Ectodermal cell (in vitro differentiated cells): ENCODE measurements around the gene AMER2. TPM values are rescaled to one million over a fixed set of nuclear protein-coding genes. Genes with fewer than 3 reads are reported as not detected.

Experiments used
- H3K27ac ChIP-seq: 2 replicates; pipeline ENCODE4 v1.7.0; 2013; ENCODE audit warnings: mild to moderate bottlenecking, low read depth, low read length; ENCODE audit not compliant: insufficient read depth, poor library complexity, severe bottlenecking
- H3K27me3 ChIP-seq: 2 replicates; pipeline ENCODE4 v1.7.0; 2013; ENCODE audit warnings: mild to moderate bottlenecking, low read length; ENCODE audit not compliant: insufficient read depth, control insufficient read depth, poor library complexity, severe bottlenecking
- H3K36me3 ChIP-seq: one replicate; pipeline ENCODE4 v1.7.0; 2013; ENCODE audit warnings: low read length; ENCODE audit not compliant: control insufficient read depth, insufficient read depth
- H3K4me1 ChIP-seq: one replicate; pipeline ENCODE4 v1.7.0; 2013; ENCODE audit warnings: low read length; ENCODE audit not compliant: control insufficient read depth, insufficient read depth
- H3K4me3 ChIP-seq: 2 replicates; pipeline ENCODE4 v1.7.0; 2013; ENCODE audit warnings: low read depth, low read length, control low read depth; ENCODE audit not compliant: insufficient read depth
- H3K9me3 ChIP-seq: 2 replicates; pipeline ENCODE4 v1.7.0; 2013; ENCODE audit warnings: mild to moderate bottlenecking, low read length, moderate library complexity; ENCODE audit not compliant: control insufficient read depth
- WGBS, 2 experiments: methylation state at CpG; one replicate each; pipeline ENCODE4 v1.1.7; 2013; ENCODE audit warnings: missing lambda C conversion rate in 2 of 2; 5-methylcytosine and 5-hydroxymethylcytosine counted together
- polyA plus RNA-seq, 4 experiments: library from polyadenylated mRNA; stranded (reverse); fragments of 50-300 nt; gene quantifications; one replicate each; pipeline ENCODE4 v1.2.3, GENCODE V29; 2013

The AMER2 gene, protein sequence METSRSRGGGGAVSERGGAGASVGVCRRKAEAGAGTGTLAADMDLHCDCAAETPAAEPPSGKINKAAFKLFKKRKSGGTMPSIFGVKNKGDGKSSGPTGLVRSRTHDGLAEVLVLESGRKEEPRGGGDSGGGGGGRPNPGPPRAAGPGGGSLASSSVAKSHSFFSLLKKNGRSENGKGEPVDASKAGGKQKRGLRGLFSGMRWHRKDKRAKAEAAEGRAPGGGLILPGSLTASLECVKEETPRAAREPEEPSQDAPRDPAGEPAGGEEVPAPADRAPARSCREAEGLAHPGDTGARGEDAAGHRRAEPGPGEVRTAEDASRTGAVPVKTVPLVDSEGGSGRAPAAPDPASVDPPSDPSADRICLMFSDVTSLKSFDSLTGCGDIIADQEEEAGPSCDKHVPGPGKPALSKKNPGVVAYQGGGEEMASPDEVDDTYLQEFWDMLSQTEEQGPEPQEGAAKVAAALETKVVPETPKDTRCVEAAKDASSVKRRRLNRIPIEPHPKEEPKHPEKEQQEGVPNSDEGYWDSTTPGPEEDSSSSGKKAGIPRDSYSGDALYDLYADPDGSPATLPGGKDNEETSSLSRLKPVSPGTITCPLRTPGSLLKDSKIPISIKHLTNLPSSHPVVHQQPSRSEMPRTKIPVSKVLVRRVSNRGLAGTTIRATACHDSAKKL
- polyA plus RNA-seq (2013, experiment 1 of 4): 0.35 TPM
- polyA plus RNA-seq (2013, experiment 2 of 4): 0.44 TPM
- 0.43 TPM for polyA plus RNA-seq (2013, experiment 3 of 4)
- 0.57 TPM for polyA plus RNA-seq (2013, experiment 4 of 4)

DNA sequence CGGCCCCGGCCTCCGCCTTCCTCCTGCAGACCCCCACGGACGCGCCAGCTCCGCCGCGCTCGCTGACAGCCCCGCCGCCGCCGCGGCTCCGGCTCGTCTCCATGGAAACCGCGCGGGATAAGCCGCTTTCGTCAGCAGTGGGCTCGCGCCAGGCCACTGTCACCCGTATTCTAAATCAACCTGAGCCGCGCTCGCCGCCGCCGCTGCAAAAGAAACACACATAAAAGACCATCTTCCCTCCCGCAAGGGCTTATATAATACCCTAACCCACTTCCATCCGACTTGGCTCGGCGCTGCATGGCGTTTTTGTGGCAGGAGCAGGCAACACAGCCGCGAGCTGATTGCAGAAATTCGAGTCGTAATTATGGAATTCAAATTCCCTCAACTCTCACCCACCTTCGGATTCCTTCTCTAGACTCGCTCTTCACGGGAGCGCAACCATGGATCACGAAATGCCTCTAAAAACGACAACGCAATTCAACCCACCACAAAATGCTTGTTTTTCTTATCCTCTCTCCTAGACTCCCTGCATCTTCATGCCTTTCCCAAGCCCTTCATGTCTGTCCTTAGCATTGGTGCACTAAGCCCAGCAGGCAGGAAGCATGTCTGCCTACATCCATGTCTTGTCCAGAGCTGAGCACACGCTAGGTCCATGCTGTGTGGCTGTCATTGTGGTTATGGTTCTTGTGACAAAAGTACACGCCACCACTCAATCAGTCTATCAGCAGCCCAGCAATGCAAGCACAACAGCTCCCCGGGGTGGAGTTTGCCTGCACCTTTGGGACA, at the start of gene AMER2:
Gene AMER2 (minus strand): TSS at position 772 of the 786 bp plus-strand sequence. CDS start 669 bp downstream, at position 103.
- H3K27ac ChIP-seq: no peak within 1 kb of the TSS
- H3K27me3 ChIP-seq: peaks cover 45% of the 10 kb centered on the region
- H3K9me3 ChIP-seq: no peaks in the 10 kb centered on the region
- no peaks in the 10 kb centered on the region for H3K36me3 ChIP-seq
- peak within 1 kb of the TSS; percentile 32 for H3K4me3 ChIP-seq
- WGBS, 2 experiments: 6% methylated on average over 50 of the region's 50 CpGs
- H3K4me1 ChIP-seq: peaks cover 9% of the 10 kb centered on the region

DNA sequence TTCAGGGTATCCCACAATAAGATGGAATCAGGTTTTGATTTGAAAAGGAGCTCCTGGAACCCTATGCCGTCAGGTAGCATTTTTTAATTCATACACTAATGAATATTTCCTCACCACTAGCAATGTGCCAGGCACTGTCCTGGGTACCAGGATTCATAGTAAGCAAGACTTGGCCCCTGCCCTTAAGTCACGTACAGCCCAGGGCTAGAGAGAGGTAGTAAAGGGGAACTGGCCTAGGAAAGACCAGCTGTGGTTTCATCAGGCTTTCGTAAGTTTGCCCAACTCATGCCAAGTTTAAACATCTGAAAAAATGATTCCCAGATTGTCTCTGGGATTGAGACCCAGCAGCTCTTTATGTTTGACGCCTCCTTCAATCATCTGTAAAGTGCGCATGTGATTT, 45.9 kb upstream of the AMER2 start:
- WGBS, 2 experiments: 90 to 93% methylated on average over 5 of the region's 5 CpGs
- Histone ChIP-seq H3K27ac (no peak overlapping the region), H3K36me3 (no peaks in the 10 kb centered on the region), H3K4me1 (peaks cover 9% of the 10 kb centered on the region), H3K9me3 (no peaks in the 10 kb centered on the region), H3K4me3 (no peak overlapping the region), H3K27me3 (no peaks in the 10 kb centered on the region)

DNA sequence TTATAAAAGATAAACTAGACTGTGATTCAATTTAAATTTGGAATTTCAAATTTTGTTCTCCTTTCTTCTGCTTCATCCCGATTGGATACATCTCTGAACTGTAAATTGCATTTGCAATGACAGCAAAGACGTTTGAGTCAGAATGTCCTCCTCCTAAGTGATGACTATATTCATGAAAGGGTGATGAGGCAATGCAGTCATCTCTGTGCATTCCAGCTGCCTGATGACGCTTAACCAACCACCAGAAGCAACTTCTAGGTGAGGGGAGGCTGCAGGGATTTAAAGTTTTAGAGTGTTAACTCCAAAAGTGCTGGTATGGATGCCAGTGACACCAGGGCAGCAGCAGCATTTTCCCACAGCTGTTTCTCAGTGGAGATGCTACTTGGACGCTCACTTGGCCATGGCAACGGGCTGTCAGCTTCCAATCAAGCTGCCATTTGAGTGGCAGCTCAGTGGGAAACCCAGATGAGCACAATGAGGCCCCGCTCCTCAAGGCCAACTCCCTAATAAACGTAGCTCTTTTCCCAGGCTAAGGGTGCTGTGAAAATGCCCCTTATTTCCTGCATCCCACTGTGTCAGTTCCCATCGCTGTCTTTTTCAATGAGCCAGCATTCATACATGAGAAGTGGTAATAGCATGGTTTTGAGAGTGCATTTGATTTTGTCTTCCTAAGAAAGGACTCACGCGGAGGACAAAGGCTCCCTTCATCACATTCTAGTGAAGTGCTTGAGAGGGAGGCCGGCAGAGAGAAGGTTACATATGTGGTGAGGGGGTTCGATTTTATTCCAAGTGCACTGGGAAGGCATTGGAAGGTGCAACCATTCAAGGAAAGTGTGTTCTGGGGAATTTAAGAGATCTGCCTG, 45.2 kb upstream of the AMER2 start:
- Histone ChIP-seq H3K27ac (no peak overlapping the region), H3K9me3 (no peaks in the 10 kb centered on the region), H3K27me3 (no peaks in the 10 kb centered on the region), H3K4me3 (no peak overlapping the region), H3K36me3 (no peaks in the 10 kb centered on the region), H3K4me1 (peaks cover 9% of the 10 kb centered on the region)
- 42 to 46% methylated on average over 12 of the region's 12 CpGs for WGBS, 2 experiments

DNA sequence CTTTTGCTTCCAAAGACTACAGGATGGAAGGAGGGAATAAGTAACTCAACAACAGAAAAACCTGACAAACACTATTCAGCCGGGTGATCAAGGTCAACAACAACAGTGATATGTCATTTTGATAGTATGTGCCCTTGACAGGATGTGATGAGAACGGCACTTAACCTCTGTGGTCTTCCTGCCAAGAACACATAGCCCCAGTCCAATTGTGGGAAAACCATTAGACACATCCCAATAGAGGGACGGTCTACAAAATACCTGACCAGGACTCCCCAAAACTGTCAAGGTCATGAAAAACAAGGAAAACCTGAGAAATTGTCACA, 43.1 kb upstream of the AMER2 start:
- Histone ChIP-seq H3K4me3 (no peak overlapping the region), H3K27ac (no peak overlapping the region), H3K27me3 (no peaks in the 10 kb centered on the region), H3K36me3 (no peaks in the 10 kb centered on the region), H3K9me3 (no peaks in the 10 kb centered on the region), H3K4me1 (peaks cover 9% of the 10 kb centered on the region)
- WGBS, 2 experiments: 98% methylated on average over 3 of the region's 3 CpGs

DNA sequence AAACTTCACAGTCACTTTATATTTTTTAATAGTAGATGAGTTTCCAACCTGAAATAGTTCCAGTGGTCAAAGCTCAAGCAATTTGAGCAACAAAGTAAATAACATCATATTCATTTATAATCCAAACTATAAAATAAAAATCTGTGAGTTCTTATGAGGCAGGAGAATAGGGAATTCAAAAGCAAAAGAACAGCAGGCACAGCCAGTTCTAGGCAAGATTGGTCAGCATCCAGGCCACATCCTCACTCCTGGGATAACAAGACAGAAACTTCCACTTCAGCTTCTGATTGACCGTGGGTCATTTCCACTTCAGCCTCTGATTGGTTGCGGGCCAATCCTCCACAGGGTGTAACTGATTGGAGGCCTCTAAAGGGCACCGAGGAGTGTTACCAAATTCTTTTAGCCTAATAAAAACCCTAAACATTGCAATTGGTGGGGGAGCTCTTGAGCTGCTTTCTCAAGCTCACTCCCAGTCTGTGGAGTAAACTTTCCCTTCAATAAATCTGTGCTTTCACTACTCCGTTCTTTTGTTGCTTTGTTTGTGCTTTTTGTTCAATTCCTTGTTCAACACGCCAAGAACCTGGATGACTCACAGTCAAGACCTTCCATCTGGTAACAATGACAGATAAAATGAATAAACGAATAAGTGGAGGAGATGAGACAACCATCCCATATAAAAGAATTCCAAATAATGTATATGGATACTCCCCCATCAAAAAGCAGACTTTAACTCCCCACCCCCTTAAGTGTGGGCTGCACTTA, 42.6 kb upstream of the AMER2 start:
- Histone ChIP-seq H3K27ac (no peak overlapping the region), H3K4me3 (no peak overlapping the region), H3K9me3 (no peaks in the 10 kb centered on the region), H3K4me1 (peaks cover 9% of the 10 kb centered on the region), H3K36me3 (no peaks in the 10 kb centered on the region), H3K27me3 (no peaks in the 10 kb centered on the region)
- 72 to 75% methylated on average over 5 to 6 of the region's 6 CpGs for WGBS, 2 experiments

DNA sequence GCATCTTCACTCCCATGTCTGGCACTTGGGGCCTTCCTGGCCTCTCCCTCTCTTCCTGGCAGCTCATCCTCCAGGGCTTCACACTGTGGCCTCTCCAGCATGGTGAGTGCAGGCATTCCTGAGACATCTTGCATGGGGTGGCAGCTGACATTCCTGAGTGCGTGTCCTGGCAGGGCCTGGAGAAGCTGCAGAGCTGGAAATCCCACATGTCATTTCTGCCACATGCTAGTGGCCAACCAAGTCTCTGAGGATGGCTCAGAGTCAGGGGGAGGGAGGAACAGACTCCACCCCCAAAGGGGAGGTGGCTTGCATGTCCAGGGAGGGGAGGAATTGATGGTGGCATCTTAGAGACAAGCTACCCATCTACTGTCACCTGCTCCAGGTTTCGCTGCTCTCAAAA, 41.6 kb upstream of the AMER2 start:
- Histone ChIP-seq H3K4me3 (no peak overlapping the region), H3K27me3 (no peaks in the 10 kb centered on the region), H3K27ac (no peak overlapping the region)

DNA sequence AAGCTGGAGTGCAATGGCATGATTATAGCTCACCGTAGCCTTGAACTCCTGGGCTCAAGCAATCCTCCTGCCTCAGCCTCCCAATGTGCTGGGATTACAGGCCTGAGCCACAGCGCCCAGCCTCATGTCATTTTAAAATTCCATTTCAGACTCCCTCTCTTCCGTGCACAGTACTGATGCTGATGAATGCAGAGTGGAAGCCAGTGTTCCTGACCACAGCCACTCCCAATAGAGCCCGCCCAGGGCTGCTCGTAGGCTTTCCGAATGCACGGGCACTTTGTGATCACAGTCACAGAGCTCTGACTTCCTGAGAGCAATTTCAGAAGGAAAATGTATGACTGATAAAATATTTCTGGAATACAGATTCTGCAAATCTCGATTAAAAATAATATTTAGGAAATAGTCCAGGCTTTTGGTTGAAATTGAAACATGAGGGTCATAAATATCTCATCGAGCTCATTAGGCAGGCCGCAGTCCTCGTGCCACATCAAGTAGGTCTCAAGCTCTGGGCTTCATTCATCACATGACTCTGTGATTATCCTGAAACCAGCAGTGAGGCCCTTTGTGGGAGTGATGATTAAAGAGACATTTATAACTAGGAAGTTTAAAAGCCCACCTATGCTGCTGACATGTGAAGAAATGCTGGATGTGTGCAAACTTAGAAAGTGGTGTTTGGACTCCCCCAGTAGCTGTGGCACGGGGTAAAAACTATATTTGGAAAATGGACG, 38.9 kb upstream of the AMER2 start:
- Histone ChIP-seq H3K27me3 (no peaks in the 10 kb centered on the region), H3K9me3 (no peaks in the 10 kb centered on the region), H3K36me3 (no peaks in the 10 kb centered on the region), H3K4me1 (no peaks in the 10 kb centered on the region), H3K27ac (no peak overlapping the region), H3K4me3 (no peak overlapping the region)
- WGBS, 2 experiments: 94 to 96% methylated on average over 13 of the region's 13 CpGs

More for the DNA sequence above, 41.6 kb upstream of the AMER2 start:
- no peaks in the 10 kb centered on the region for H3K9me3 ChIP-seq
- 93 to 95% methylated on average over 2 of the region's 2 CpGs for WGBS, 2 experiments
- H3K36me3 ChIP-seq: no peaks in the 10 kb centered on the region
- H3K4me1 ChIP-seq: peaks cover 9% of the 10 kb centered on the region

DNA sequence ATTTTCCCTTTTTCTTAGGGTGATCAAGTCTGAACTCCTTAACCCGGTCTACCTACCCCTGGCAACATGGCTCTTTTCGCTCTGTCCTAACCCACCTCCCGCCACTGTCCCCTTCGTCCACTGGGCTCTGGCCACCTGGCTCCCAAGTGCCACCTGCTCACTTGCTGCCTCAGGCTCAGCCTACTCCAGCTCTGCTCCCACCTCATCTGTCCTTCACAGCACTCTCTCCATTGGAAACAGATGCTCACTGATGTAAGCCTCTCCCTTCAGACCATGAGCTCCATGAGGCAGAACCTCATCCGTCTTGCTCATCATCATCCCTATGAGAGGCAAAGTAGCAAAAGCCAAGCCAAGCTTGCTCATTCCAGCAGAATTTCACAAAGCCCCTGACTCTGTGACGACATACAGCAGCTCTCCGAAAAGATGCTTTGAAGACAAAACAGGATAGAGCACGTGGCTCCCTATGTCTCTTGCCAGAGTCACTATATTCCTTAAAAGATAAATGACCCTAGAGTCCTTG, 35.3 kb upstream of the AMER2 start:
- H3K4me1 ChIP-seq: peaks cover 4% of the 10 kb centered on the region
- 92 to 94% methylated on average over 8 of the region's 8 CpGs for WGBS, 2 experiments
- no peaks in the 10 kb centered on the region for H3K36me3 ChIP-seq
- H3K9me3 ChIP-seq: no peaks in the 10 kb centered on the region
- H3K4me3 ChIP-seq: no peak overlapping the region
- H3K27ac ChIP-seq: no peak overlapping the region
- H3K27me3 ChIP-seq: no peaks in the 10 kb centered on the region
